HEK293T (cell line): ENCODE measurements around the gene CUL2.

Experiments
- CTBP1 ChIP-seq: fragments of 450-650 bp; IDR thresholded peaks from 2 replicates; pipeline ENCODE4 v1.6.1; 2016; ENCODE audit warnings: borderline replicate concordance
- ELF4 ChIP-seq: fragments of 450-650 bp; IDR thresholded peaks from 2 replicates; pipeline ENCODE4 v1.6.1; 2017; ENCODE audit warnings: antibody characterized with exemption
- FOXA1 ChIP-seq: fragments of 450-650 bp; IDR thresholded peaks from 2 replicates; pipeline ENCODE4 v1.6.1; 2016; ENCODE audit warnings: mild to moderate bottlenecking
- FOXK2 ChIP-seq: fragments of 450-650 bp; IDR thresholded peaks from 2 replicates; pipeline ENCODE4 v1.6.1; 2016; ENCODE audit warnings: mild to moderate bottlenecking
- FOXM1 ChIP-seq: fragments of 450-650 bp; IDR thresholded peaks from 2 replicates; pipeline ENCODE4 v1.6.1; 2017; ENCODE audit warnings: mild to moderate bottlenecking, borderline replicate concordance
- L3MBTL2 ChIP-seq: fragments of 450-650 bp; conservative IDR thresholded peaks from 2 replicates; pipeline ENCODE4 v1.6.1; 2016; ENCODE audit warnings: mild to moderate bottlenecking
- NFRKB ChIP-seq: fragments of 450-650 bp; IDR thresholded peaks from 2 replicates; pipeline ENCODE4 v1.6.1; 2016; ENCODE audit warnings: mild to moderate bottlenecking, moderate library complexity
- SP1 ChIP-seq: fragments of 450-650 bp; IDR thresholded peaks from 2 replicates; pipeline ENCODE4 v1.6.1; 2017
- SUZ12 ChIP-seq: fragments of 450-650 bp; IDR thresholded peaks from 2 replicates; pipeline ENCODE4 v1.6.1; 2016; ENCODE audit warnings: mild to moderate bottlenecking
- TARDBP ChIP-seq: fragments of 450-650 bp; IDR thresholded peaks from 2 replicates; pipeline ENCODE4 v1.6.1; 2016
- TF ChIP-seq, protein P1 (sequence below): fragments of 450-650 bp; IDR thresholded peaks from 2 replicates; pipeline ENCODE4 v1.6.1; 2016

DNA sequence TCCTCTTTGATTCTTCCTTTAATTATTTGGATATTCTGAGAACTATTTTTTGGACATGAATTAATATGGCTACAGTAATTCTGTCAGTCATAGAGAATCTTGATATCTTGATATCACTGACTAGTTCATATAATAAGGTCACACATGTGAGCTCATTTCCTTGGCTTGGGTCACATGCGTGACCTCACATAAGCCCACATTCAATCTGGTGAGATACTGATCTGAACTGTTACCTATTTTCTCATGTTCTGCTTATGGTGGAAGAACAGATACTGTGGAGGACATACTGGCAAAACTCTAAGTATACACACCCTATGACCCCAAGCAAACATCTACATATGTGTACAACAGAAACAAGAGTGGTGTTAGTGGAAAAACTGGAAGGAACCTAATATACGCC, 44.1 kb downstream of the CUL2 start:
- TF ChIP-seq SUZ12, result no peak
- TF ChIP-seq, protein P1, sequence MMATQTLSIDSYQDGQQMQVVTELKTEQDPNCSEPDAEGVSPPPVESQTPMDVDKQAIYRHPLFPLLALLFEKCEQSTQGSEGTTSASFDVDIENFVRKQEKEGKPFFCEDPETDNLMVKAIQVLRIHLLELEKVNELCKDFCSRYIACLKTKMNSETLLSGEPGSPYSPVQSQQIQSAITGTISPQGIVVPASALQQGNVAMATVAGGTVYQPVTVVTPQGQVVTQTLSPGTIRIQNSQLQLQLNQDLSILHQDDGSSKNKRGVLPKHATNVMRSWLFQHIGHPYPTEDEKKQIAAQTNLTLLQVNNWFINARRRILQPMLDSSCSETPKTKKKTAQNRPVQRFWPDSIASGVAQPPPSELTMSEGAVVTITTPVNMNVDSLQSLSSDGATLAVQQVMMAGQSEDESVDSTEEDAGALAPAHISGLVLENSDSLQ, result no peak
- TF ChIP-seq L3MBTL2, result no peak
- TF ChIP-seq ELF4, result no peak
- no peak for TF ChIP-seq FOXK2
- TF ChIP-seq NFRKB, result no peak
- TF ChIP-seq SP1, result no peak
- no peak for TF ChIP-seq TARDBP
- TF ChIP-seq CTBP1, result no peak
- TF ChIP-seq FOXA1, result no peak
- TF ChIP-seq FOXM1, result no peak
